Brain microvascular endothelial cell (primary cell): ENCODE measurements around the gene SLC7A1.

ENCODE experiments used
- DNase-seq: peaks from one replicate; pipeline ENCODE4 v3.0.0-alpha.2; 2020
- H3K27ac ChIP-seq: fragments of 250-450 bp; sonication (Bioruptor Pico); 2 replicates; pipeline ENCODE4 v1.5.1; 2020; ENCODE audit warnings: mild to moderate bottlenecking, moderate library complexity
- H3K27me3 ChIP-seq: fragments of 250-450 bp; sonication (Bioruptor Pico); replicated peaks from 2 replicates; pipeline ENCODE4 v1.5.1; 2020; ENCODE audit warnings: mild to moderate bottlenecking
- H3K36me3 ChIP-seq: fragments of 250-450 bp; sonication (Bioruptor Pico); replicated peaks from 2 replicates; pipeline ENCODE4 v1.5.1; 2020; ENCODE audit warnings: mild to moderate bottlenecking
- H3K4me3 ChIP-seq: 2 replicates; pipeline ENCODE4 v1.5.1; 2011; ENCODE audit warnings: low read depth, mild to moderate bottlenecking, control low read depth, low read length, moderate library complexity
- in situ Hi-C: cut with HindIII; loops from 2 replicates; pipeline ENCODE4 v1.10.0; 2017; ENCODE audit warnings: low sequenced_read_pairs, low pct_ligation_motif_present
- TF ChIP-seq, protein P1 (sequence below): IDR thresholded peaks from 2 replicates; pipeline ENCODE4 v1.5.1; 2011; ENCODE audit warnings: low read depth, mild to moderate bottlenecking, moderate library complexity, low read length, control low read depth, inconsistent platforms; ENCODE audit errors: missing control alignments

The SLC7A1 gene

DNA sequence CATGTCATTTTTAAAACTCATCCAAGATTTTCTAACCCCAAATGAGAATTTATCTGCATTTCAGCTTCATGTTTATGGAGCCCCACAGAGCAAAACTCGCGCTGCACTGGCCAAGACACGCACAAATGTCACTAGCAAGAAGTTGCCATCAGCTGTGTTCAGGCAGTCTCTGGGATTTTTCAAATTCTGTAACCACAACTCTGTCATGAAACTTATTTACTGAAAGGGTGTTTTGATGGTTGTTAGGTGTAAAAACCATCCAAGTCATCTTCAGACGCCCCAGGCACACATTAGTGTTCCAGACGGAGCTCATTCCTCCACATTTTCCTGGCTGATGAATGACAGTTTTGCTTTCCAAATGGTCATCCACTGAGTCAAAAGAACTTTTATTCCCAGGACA is 63.4 kb downstream of the SLC7A1 start:
- Histone ChIP-seq H3K27me3 (no peaks in the 10 kb centered on the region), H3K4me3 (no peak overlapping the region), H3K36me3 (peaks cover 75% of the 10 kb centered on the region), H3K27ac (no peak overlapping the region)
- DNase-seq = no peak
- in situ Hi-C loops = no loop called here
- TF ChIP-seq, protein P1, sequence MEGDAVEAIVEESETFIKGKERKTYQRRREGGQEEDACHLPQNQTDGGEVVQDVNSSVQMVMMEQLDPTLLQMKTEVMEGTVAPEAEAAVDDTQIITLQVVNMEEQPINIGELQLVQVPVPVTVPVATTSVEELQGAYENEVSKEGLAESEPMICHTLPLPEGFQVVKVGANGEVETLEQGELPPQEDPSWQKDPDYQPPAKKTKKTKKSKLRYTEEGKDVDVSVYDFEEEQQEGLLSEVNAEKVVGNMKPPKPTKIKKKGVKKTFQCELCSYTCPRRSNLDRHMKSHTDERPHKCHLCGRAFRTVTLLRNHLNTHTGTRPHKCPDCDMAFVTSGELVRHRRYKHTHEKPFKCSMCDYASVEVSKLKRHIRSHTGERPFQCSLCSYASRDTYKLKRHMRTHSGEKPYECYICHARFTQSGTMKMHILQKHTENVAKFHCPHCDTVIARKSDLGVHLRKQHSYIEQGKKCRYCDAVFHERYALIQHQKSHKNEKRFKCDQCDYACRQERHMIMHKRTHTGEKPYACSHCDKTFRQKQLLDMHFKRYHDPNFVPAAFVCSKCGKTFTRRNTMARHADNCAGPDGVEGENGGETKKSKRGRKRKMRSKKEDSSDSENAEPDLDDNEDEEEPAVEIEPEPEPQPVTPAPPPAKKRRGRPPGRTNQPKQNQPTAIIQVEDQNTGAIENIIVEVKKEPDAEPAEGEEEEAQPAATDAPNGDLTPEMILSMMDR = no peak

DNA sequence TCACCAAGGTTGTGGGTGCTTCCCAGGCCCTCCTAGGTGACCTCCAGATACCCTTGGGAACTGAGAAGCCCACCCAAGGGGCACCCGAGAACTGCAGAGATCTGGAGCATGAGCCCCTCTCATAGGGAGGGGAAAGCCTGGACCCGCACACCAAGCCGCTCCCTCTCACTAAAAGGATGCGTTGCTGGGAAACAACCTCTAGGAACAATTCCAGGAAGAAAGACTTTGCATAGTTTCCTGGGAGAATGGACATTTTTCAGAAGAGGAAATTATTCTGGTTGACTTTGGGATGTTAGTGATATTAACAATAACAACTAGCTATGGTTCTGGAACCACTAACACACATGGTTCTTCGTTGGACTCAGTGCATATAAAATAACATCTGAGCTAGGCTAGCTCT is 64.6 kb downstream of the SLC7A1 start:
- Histone ChIP-seq H3K36me3 (peaks cover 76% of the 10 kb centered on the region), H3K4me3 (no peak overlapping the region), H3K27ac (no peak overlapping the region), H3K27me3 (no peaks in the 10 kb centered on the region)
- in situ Hi-C loops = no loop called here
- TF ChIP-seq, protein P1 = no peak
- no peak for DNase-seq

DNA sequence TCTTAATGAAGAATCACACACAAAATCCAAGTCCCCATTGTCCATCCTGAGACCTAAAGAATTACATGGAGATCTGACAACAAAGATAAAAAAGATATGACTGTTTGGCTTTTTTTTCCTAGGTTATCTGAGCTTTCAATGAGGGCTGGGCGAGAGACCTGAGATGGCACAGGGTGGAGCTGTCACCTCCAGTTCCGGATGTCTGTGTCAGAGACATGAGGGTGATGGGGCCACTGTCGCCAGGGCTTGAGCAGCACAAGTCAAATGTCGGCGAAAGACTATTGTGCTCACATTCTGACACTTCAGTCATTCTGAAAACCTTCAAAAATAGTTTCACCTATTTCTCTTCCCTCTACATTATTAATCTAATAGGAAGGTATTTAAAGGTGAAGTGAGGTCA is 65.7 kb downstream of the SLC7A1 start:
- H3K27ac ChIP-seq = no peak overlapping the region
- TF ChIP-seq, protein P1 = no peak
- no peak for DNase-seq
- H3K36me3 ChIP-seq = peaks cover 68% of the 10 kb centered on the region
- in situ Hi-C loops = no loop called here
- H3K27me3 ChIP-seq = no peaks in the 10 kb centered on the region
- H3K4me3 ChIP-seq = no peak overlapping the region

DNA sequence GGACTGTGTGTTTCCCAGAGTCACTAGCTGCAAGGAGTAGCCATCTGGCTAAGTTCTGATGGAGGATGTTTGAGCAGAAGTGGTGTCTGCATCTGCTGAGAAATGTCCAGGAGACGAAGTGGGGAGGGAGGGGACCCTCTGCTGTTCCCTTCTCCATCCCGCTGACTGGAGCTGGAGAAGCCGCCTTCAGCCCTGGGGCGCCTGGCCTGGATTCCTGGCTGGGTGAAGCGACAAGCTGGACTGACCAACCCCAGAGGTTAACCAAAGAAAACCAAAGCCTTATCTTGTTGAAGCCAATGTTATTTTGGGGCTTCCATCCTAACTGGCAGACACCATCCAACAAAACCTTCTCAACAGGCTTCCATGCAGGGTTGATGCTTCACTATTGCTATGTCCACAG is 67.6 kb downstream of the SLC7A1 start:
- in situ Hi-C loops = no loop called here
- Histone ChIP-seq H3K27ac (no peak overlapping the region), H3K27me3 (no peaks in the 10 kb centered on the region), H3K36me3 (peaks cover 61% of the 10 kb centered on the region), H3K4me3 (no peak overlapping the region)
- TF ChIP-seq, protein P1 = no peak
- DNase-seq = no peak

DNA sequence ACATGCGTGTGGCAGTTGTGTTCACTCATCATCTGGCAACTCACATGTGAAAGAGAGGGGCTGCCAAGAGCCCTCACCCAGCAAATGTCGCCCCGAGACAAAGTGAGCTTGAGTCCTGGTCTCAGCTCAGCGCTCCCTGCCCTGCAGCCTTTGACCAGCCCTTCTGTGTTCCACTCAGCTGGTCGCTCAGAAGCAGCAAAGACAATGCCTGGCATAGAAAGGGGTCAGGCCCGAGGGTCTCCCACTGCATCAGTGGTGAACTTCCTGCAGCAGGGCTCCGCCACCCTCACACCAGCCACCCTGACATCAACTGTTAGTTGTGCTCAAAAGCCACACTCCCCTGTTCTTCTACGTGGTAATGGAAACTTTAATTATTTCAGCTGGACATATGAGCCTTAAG is 68.0 kb downstream of the SLC7A1 start:
- TF ChIP-seq, protein P1 = no peak
- in situ Hi-C loops = no loop called here
- no peak overlapping the region for H3K4me3 ChIP-seq
- DNase-seq = no peak
- no peak overlapping the region for H3K27ac ChIP-seq
- H3K36me3 ChIP-seq = peaks cover 60% of the 10 kb centered on the region
- H3K27me3 ChIP-seq = no peaks in the 10 kb centered on the region

DNA sequence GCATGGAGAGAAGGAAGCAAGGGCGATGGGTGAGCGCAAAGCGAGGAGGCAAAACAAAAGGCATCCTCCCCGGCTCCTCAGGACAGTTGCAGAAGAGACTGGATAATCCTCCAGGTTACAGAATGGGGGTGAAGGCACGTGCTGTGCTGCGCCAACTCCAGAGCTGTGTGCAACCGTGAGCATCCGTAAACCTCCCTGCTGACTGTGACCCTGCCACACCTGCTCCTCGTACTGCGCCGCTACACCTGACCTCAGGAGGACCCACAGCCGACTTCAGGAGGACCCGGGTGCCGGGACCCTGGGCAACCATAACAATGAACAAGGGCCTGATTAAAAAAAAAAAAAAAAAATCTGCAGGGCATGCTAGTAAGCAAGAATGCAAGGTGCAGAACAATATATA is 68.7 kb downstream of the SLC7A1 start:
- in situ Hi-C loops = no loop called here
- H3K36me3 ChIP-seq = peaks cover 54% of the 10 kb centered on the region

More for the DNA sequence above, 68.7 kb downstream of the SLC7A1 start:
- DNase-seq = no peak
- Histone ChIP-seq H3K27me3 (no peaks in the 10 kb centered on the region), H3K4me3 (no peak overlapping the region), H3K27ac (no peak overlapping the region)
- TF ChIP-seq, protein P1 = no peak
